GM12891 (cell line): ENCODE data around the gene EGFR.
A peak's percentile ranks its signal among the peaks of the same experiment; 100 is the strongest.

Experiments used
- DNase-seq: peaks from one replicate; pipeline ENCODE4 v3.0.0; 2011; ENCODE audit warnings: low spot score; ENCODE audit not compliant: insufficient read length
- FAIRE-seq: peaks from 2 replicates; lab custom pipeline; 2011; peaks lifted over from hg19 to GRCh38; lab: Jason Lieb, UNC
- PAX5 ChIP-seq: IDR thresholded peaks from 2 replicates; pipeline ENCODE4 v1.6.1; 2011; ENCODE audit warnings: low read length, moderate library complexity, mild to moderate bottlenecking; ENCODE audit not compliant: insufficient read depth, severe bottlenecking
- POLR2A ChIP-seq: IDR thresholded peaks from 2 replicates; pipeline ENCODE4 v1.6.1; 2011; ENCODE audit warnings: low read depth, low read length, control low read depth
- POLR2AphosphoS5 ChIP-seq: IDR thresholded peaks from 2 replicates; pipeline ENCODE4 v1.6.1; 2011; ENCODE audit warnings: low read depth, low read length, control low read depth
- POU2F2 ChIP-seq: IDR thresholded peaks from 2 replicates; pipeline ENCODE4 v1.6.1; 2011; ENCODE audit warnings: low read depth, mild to moderate bottlenecking, control low read depth, low read length, moderate library complexity
- SPI1 ChIP-seq: IDR thresholded peaks from 2 replicates; pipeline ENCODE4 v1.6.1; 2011; ENCODE audit warnings: low read depth, low read length, control low read depth
- TAF1 ChIP-seq: IDR thresholded peaks from 2 replicates; pipeline ENCODE4 v1.6.1; 2011; ENCODE audit warnings: low read depth, low read length, control low read depth

EGFR gene

GRCh38 chr7:55087521-55087961 is 68.7 kb downstream of the EGFR start:
- DNase-seq, result no peak
- FAIRE-seq, result peak; percentile 13
- 0 out of 2 replicates have a peak, but pooled peaks have one; percentile 5 for TF ChIP-seq SPI1
- TF ChIP-seq POU2F2, result no peak

GRCh38 chr7:55088107-55088506 is 69.3 kb downstream of the EGFR start:
- TF ChIP-seq POU2F2 (no peak), PAX5 (no peak), POLR2A (no peak), SPI1 (no peak), TAF1 (no peak), POLR2AphosphoS5 (no peak)
- no peak for DNase-seq
- no peak for FAIRE-seq

- no peak for DNase-seq
- TF ChIP-seq POU2F2, result no peak
- TF ChIP-seq SPI1, result no peak
- no peak for TF ChIP-seq POLR2A
- TF ChIP-seq POLR2AphosphoS5, result no peak
- no peak for TF ChIP-seq PAX5
- no peak for TF ChIP-seq TAF1
- FAIRE-seq, result no peak
These were observed 69.8 kb downstream of the EGFR start for GRCh38 chr7:55088620-55089019.

- FAIRE-seq (no peak), DNase-seq (no peak)
- TF ChIP-seq POLR2A (no peak), TAF1 (no peak), POLR2AphosphoS5 (no peak), PAX5 (no peak), SPI1 (no peak), POU2F2 (no peak)
These were observed 73.6 kb downstream of the EGFR start for GRCh38 chr7:55092186-55092974.

GRCh38 chr7:55092975-55093373 is 74.2 kb downstream of the EGFR start:
- DNase-seq, result no peak
- no peak for FAIRE-seq
- TF ChIP-seq SPI1, result no peak
- TF ChIP-seq PAX5, result no peak
- no peak for TF ChIP-seq POLR2AphosphoS5
- TF ChIP-seq TAF1, result no peak
- no peak for TF ChIP-seq POLR2A
- no peak for TF ChIP-seq POU2F2

GRCh38 chr7:55093674-55094073 is 74.9 kb downstream of the EGFR start:
- FAIRE-seq (no peak), DNase-seq (no peak)
- no peak for TF ChIP-seq POLR2A
- no peak for TF ChIP-seq POU2F2
- no peak for TF ChIP-seq PAX5
- no peak for TF ChIP-seq POLR2AphosphoS5
- no peak for TF ChIP-seq TAF1
- TF ChIP-seq SPI1, result no peak

- DNase-seq (no peak), FAIRE-seq (no peak)
- TF ChIP-seq PAX5, result no peak
- TF ChIP-seq POU2F2, result no peak
- TF ChIP-seq POLR2AphosphoS5, result no peak
- TF ChIP-seq POLR2A, result no peak
- TF ChIP-seq TAF1, result no peak
- no peak for TF ChIP-seq SPI1
These were observed 75.4 kb downstream of the EGFR start for GRCh38 chr7:55094092-55094690.

- FAIRE-seq, result peak; percentile 64
- no peak for DNase-seq
- TF ChIP-seq SPI1, result no peak
- no peak for TF ChIP-seq TAF1
- TF ChIP-seq POU2F2, result no peak
- TF ChIP-seq POLR2AphosphoS5, result no peak
- TF ChIP-seq POLR2A, result no peak
- no peak for TF ChIP-seq PAX5
These were observed 76.9 kb downstream of the EGFR start for GRCh38 chr7:55095672-55096071.

GRCh38 chr7:55096323-55096722 is 77.5 kb downstream of the EGFR start:
- DNase-seq (no peak), FAIRE-seq (no peak)
- TF ChIP-seq SPI1 (no peak), POLR2AphosphoS5 (no peak), POU2F2 (no peak), TAF1 (no peak), POLR2A (no peak), PAX5 (no peak)

GRCh38 chr7:55097100-55097499 is 78.3 kb downstream of the EGFR start:
- TF ChIP-seq PAX5, result no peak
- TF ChIP-seq TAF1, result no peak
- TF ChIP-seq POLR2A, result no peak
- no peak for TF ChIP-seq POLR2AphosphoS5
- TF ChIP-seq POU2F2, result no peak
- TF ChIP-seq SPI1, result no peak
- FAIRE-seq (no peak), DNase-seq (no peak)
